Subcutaneous adipose tissue (tissue), 4 donors: ENCODE measurements around the gene FOXL1. TPM values are rescaled to one million over a fixed set of nuclear protein-coding genes. Genes with fewer than 3 reads are reported as not detected.

Experiments
- CTCF ChIP-seq: fragments of 450-650 bp; IDR thresholded peaks from one replicate; pipeline ENCODE4 v1.5.1; 2016; ENCODE audit warnings: low read depth, mild to moderate bottlenecking, control low read depth, antibody characterized with exemption, moderate library complexity
- total RNA-seq, 4 donors: library from RNA; depleted of rRNA; stranded (reverse); fragments of >200 nt; gene quantifications; one replicate each; pipeline ENCODE4 v1.1.0, GENCODE V29; 2016

FOXL1 gene
- total RNA-seq, 4 donors from 2014 or later, result not detected

GRCh38 chr16:86608301-86608747 is 30.0 kb downstream of the FOXL1 start:
- TF ChIP-seq CTCF, result no peak

GRCh38 chr16:86609115-86609514 is 30.8 kb downstream of the FOXL1 start:
- no peak for TF ChIP-seq CTCF

- no peak for TF ChIP-seq CTCF
Observed at GRCh38 chr16:86609661-86610060, 31.3 kb downstream of the FOXL1 start.

- TF ChIP-seq CTCF, result no peak
Observed at GRCh38 chr16:86610779-86611524, 32.6 kb downstream of the FOXL1 start.

GRCh38 chr16:86611525-86611855 is 33.1 kb downstream of the FOXL1 start:
- no peak for TF ChIP-seq CTCF

- TF ChIP-seq CTCF, result no peak
Observed at GRCh38 chr16:86611941-86612340, 33.6 kb downstream of the FOXL1 start.

GRCh38 chr16:86614699-86615098 is 36.4 kb downstream of the FOXL1 start:
- TF ChIP-seq CTCF, result no peak
